Measurements from ENCODE around the gene IQSEC1.

IQSEC1 gene

DNA sequence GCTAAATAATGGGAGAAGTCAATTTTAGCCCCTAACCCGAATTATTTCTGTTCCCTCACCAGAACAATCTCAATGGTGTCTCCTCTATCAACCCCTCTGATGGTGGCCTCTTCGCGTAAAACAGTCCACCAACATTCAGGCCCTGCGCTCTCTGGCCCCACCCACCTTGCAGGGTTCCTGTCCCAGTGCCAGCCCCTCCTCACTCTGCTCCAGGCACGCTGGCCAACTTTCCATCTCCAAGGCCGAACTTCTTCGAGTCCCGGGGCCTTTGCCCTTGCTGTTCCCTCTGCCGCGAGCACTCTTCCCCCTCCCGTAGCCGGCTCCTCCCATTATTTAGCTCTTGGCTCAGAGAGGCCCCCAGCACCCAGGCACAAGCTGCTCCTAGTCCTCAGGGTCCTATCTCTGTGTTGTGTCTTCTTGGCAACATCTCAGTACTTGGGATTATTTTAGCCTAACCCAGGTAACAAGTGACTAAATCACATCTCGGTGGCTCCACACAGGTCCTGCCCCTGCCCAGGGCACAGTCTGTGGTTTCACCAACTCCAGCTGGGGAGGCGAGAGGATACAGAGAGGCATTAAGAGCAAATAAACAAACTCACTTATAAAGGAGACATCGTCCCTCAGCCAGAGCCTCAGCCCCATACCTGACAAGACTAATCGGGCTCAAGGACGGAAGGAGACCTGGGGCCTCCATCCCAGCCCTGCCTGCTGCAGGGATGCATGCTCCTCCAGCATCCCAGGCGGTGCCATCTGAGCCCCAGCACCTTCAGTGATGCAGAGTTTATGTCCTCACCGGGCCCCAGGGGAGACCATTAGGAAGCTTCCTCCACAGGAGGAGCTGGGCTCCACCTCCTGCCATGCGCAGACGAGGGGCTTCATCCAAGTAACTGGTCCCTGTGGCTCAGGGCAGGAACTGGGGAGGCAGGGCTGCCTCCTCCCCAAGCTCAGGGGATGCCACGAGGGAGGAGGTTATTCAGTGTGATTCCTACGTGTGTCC lies 19.7 kb upstream of the IQSEC1 start:
- no peaks in the 10 kb centered on the region for H3K36me3 ChIP-seq
- no peak overlapping the region for H3K4me3 ChIP-seq
- H3K9ac ChIP-seq: peak overlapping the region in 3 of 11 experiments; percentile 19 to 31 (median 26); a peak in 3 of 22 replicates
- H3K4me1 ChIP-seq: peaks cover 30 to 83% (median 75%) of the 10 kb centered on the region in 10 experiments
- TF ChIP-seq Cebpa-rat (IDR thresholded peaks at IDR 0.05): no peak
- no peaks in the 10 kb centered on the region for H3K9me3 ChIP-seq (replicated peaks in 1 of 11)
- H3K27ac ChIP-seq: peak overlapping the region in 3 of 11 experiments; percentile 4 to 42 (median 23); a peak in 4 of 22 replicates
- H4K20me1 ChIP-seq: no peaks in the 10 kb centered on the region; a peak in 1 of 22 replicates
- H3K4me2 ChIP-seq: peak overlapping the region in 9 of 11 experiments; percentile 43 to 84 (median 80); a peak in 18 of 22 replicates
- no peaks in the 10 kb centered on the region for H3K27me3 ChIP-seq

DNA sequence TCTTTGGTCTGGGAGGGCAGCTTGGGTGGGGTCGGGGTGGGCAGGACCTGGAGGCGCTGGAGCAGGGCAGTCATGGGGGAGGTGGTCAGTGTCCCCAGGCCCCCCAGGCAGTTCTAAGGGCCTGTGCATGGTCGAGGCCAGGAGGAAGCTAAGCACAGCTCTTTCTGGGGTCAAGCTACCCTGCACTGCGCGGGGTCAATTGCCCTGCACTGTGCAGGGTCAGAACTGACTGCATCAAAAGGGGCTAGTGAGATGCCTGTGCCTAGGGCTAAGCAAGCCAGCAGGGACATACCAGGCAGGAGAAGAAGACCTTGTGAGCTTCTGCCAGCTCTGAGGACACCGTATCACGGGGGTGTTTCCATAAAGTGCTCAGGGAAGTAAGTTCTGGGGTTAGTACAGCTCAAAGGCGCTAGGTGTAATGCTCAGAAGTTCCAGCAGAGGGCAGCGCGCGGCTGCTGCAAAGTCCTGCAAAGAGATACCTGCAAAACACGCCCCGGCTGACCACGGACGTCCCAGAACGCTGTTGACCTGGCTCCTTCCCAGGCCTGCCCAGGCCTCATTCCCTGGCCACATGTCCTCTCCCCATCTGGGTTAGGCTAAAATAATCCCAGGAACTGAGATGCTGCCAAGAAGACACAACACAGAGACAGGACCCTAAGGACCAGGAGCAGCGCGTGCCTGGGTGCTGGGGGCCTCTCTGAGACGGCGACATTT lies 18.8 kb upstream of the IQSEC1 start:
- no peak for TF ChIP-seq Cebpa-rat (IDR thresholded peaks at IDR 0.05)
- Histone ChIP-seq H3K9me3 (replicated peaks in 1 of 11) (no peaks in the 10 kb centered on the region), H3K4me3 (no peak overlapping the region), H3K27ac (0 out of 22 replicates have a peak overlapping the region, but pooled peaks of 1 of the 11 experiments have one; percentile 25), H3K9ac (peak overlapping the region in 5 of 11 experiments; percentile 19 to 37 (median 31); a peak in 3 of 22 replicates), H4K20me1 (peaks cover 0 to 3% (median 0%) of the 10 kb centered on the region in 11 experiments; a peak in 1 of 22 replicates), H3K27me3 (0 out of 22 replicates have a peak, but pooled peaks cover 0 to 3% (median 0%) of the 10 kb centered on the region in 11 experiments), H3K4me2 (peak overlapping the region; percentile 36 to 84 (median 77); a peak in 20 of 22 replicates), H3K36me3 (no peaks in the 10 kb centered on the region), H3K4me1 (peaks cover 37 to 92% (median 83%) of the 10 kb centered on the region in 10 experiments)

DNA sequence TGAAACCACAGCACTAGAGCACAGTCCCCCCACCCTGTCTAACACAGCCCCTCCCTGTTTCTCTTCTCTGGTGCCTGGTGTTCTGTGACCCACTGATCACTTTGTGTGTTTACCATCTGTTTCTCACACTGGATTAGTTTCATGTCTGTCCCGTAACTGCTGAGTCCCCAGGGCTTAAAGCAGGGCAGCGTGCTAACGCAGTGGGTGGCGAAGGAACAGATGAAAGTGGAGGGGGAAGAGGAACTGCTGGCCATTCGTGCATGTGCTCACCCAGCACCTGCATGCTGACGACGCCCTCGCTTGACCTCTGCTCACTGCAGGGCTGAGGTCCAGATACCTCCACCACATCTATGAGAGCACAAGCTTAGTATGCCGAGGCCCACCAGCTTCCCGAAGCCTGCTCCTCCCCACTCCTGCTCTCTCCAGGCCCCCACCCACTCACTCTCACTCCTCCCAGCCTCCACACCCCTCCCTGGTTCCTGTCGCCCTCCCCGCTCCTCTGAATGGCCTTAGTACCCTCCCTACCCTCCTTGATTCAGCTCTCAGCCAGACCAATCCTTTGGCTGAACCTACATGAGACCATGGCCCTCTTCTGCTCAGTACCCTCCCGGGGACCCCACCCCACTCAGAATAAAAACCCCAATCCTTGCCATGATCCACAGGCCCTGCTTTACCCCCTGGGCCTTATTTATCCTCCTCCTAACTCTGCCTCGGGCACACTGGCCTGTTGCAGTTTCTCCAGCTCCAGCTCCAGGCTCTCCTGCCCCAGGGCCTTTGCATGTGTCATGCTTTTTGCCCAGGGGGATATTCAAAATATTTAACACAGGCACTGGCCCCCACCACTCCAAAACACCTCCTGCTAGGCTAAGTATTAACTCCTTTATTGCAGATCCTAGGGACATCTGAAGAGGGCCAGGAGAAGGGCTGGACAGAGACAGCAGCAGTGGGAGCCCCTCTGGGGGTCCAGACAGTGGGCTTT lies 15.1 kb upstream of the IQSEC1 start:
- H3K27ac ChIP-seq: peak overlapping the region in 8 of 11 experiments; percentile 24 to 65 (median 38); a peak in 14 of 22 replicates
- no peak for TF ChIP-seq Cebpa-rat (IDR thresholded peaks at IDR 0.05)
- H3K36me3 ChIP-seq: no peaks in the 10 kb centered on the region
- H3K4me3 ChIP-seq: no peak overlapping the region
- H3K4me2 ChIP-seq: peak overlapping the region; percentile 47 to 81 (median 71)
- H3K4me1 ChIP-seq: peaks cover 36 to 94% (median 84%) of the 10 kb centered on the region in 10 experiments
- H4K20me1 ChIP-seq: peaks cover 0 to 12% (median 0%) of the 10 kb centered on the region in 11 experiments; a peak in 1 of 22 replicates
- H3K27me3 ChIP-seq: 0 out of 22 replicates have a peak, but pooled peaks cover 0 to 3% (median 0%) of the 10 kb centered on the region in 11 experiments
- H3K9me3 ChIP-seq (replicated peaks in 1 of 11): no peaks in the 10 kb centered on the region
- peak overlapping the region in 6 of 11 experiments; percentile 15 to 63 (median 30); a peak in 11 of 22 replicates for H3K9ac ChIP-seq

DNA sequence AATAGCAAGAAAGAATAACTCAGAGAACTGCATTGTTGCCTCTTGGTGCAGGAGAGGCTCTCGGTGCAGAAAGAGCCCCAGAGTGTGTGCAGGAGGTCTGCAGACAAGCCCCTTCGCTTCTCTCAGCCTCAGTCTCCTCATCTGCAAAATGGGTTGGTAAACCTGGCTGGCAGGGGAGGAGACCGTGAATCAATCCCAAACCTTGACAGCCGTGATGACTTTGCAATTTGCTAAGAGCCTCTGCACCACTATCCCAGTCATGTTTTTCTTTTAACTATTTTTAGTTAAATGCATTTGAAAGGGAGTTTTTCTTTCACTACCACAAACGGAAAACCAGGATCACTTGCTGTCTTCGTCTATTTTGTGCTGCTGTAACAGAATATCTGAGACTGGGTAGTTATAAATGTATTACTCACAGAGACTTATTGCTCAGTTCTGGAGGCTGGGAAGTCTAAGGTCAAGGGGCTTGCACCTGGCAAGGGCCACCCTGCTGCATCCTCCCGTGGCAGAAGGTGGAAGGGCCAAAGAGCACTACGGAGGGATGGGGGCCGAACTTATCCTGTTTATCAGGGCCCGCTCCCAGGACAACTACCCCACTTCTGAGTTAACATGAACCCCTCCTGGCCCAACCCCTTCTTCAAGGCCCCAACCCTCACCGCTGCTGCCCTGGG lies 14.2 kb upstream of the IQSEC1 start:
- Histone ChIP-seq H3K9me3 (replicated peaks in 1 of 11) (no peaks in the 10 kb centered on the region), H3K27ac (peak overlapping the region in 8 of 11 experiments; percentile 24 to 65 (median 38); a peak in 14 of 22 replicates), H3K4me2 (peak overlapping the region; percentile 47 to 81 (median 71)), H3K27me3 (0 out of 22 replicates have a peak, but pooled peaks cover 0 to 3% (median 0%) of the 10 kb centered on the region in 11 experiments), H3K9ac (peak overlapping the region in 6 of 11 experiments; percentile 15 to 63 (median 30); a peak in 10 of 22 replicates), H3K36me3 (no peaks in the 10 kb centered on the region), H3K4me3 (no peak overlapping the region), H4K20me1 (peaks cover 0 to 12% (median 0%) of the 10 kb centered on the region in 11 experiments; a peak in 1 of 22 replicates), H3K4me1 (peaks cover 36 to 94% (median 84%) of the 10 kb centered on the region in 10 experiments)
- no peak for TF ChIP-seq Cebpa-rat (IDR thresholded peaks at IDR 0.05)

DNA sequence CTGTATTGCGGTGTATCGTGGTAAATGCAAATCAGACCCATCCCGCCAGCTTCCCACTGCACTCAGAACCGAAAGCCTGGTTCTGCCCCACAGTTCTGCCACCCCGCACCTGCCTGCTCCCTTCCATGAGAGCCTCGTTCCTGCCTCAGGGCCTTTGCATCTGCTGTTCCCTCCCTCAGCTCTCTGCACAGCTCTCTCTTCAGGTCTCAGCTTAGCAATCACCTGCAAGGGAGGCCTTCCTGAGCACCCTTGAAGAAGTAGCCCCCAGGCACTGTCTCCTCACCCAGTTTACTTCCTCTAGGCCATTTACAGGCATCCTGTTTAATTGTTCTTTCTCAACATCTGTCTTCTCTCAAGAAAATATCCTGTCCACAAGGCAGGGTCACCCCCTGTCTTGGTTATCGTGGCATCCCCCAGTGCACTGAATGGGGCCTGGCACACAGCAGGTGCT lies 13.3 kb upstream of the IQSEC1 start:
- no peaks in the 10 kb centered on the region for H3K36me3 ChIP-seq
- no peak overlapping the region for H3K4me3 ChIP-seq
- H3K9me3 ChIP-seq (replicated peaks in 1 of 11): no peaks in the 10 kb centered on the region
- 0 out of 22 replicates have a peak, but pooled peaks cover 0 to 3% (median 0%) of the 10 kb centered on the region in 11 experiments for H3K27me3 ChIP-seq
- H3K9ac ChIP-seq: 0 out of 22 replicates have a peak overlapping the region, but pooled peaks of 1 of the 11 experiments have one; percentile 18
- TF ChIP-seq Cebpa-rat (IDR thresholded peaks at IDR 0.05): no peak
- peak overlapping the region in 9 of 11 experiments; percentile 60 to 81 (median 73); a peak in 18 of 22 replicates for H3K4me2 ChIP-seq
- peaks cover 0 to 12% (median 0%) of the 10 kb centered on the region in 11 experiments; a peak in 1 of 22 replicates for H4K20me1 ChIP-seq
- peak overlapping the region in 4 of 11 experiments; percentile 30 to 65 (median 59); a peak in 4 of 22 replicates for H3K27ac ChIP-seq
- peaks cover 27 to 94% (median 84%) of the 10 kb centered on the region in 10 experiments for H3K4me1 ChIP-seq

- no peaks in the 10 kb centered on the region for H3K36me3 ChIP-seq
- H3K4me3 ChIP-seq: no peak overlapping the region
- H3K4me2 ChIP-seq: peak overlapping the region in 9 of 11 experiments; percentile 60 to 81 (median 73); a peak in 16 of 22 replicates
- peak overlapping the region in 3 of 11 experiments; percentile 1 to 63 (median 17); a peak in 2 of 22 replicates for H3K27ac ChIP-seq
- H3K4me1 ChIP-seq: peaks cover 28 to 94% (median 84%) of the 10 kb centered on the region in 10 experiments
- H3K9ac ChIP-seq: 0 out of 22 replicates have a peak overlapping the region, but pooled peaks of 1 of the 11 experiments have one; percentile 9
- H3K9me3 ChIP-seq (replicated peaks in 1 of 11): no peaks in the 10 kb centered on the region
- no peak for TF ChIP-seq Cebpa-rat (IDR thresholded peaks at IDR 0.05)
- H4K20me1 ChIP-seq: peaks cover 0 to 12% (median 0%) of the 10 kb centered on the region in 11 experiments; a peak in 1 of 22 replicates
- H3K27me3 ChIP-seq: 0 out of 22 replicates have a peak, but pooled peaks cover 0 to 3% (median 0%) of the 10 kb centered on the region in 11 experiments
These were observed 12.6 kb upstream of the IQSEC1 start for GRCh38 chr3:13085846-13086179.

All from BLaER1 treated with 17β-estradiol and CSF1 and Interleukin-3, amounts not matched to agents 10 nM and 100 nM (cell line).